Measurements from ENCODE around the gene TMEM14A.
A peak's percentile ranks its signal among the peaks of the same experiment; 100 is the strongest.

The TMEM14A gene

DNA sequence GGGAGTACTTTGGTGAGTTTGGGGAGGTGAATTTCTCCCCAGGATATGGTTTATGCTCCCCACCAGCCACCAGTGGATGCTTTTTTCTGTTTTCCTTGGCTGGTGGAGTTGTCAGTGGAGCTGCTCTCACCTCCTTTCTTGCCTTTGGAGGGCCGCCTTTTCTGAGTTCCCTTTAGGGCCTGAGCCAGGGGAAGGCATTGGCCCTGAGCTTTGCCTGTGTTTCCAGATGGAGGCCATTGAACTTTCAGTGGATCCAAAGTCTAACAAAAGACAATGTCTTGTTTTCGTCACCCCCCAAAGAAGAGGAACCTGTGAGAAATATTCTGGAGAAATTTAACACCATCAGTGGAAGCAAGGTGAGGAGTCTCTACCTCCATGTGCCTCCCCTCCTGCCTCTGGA, 4.4 kb upstream of the TMEM14A start:
- Histone ChIP-seq H3K9me2 (ENCODE audit: low read depth, low read length) (no peaks in the 10 kb centered on the region), H3K9me3 (ENCODE audit: low read length) (no peaks in the 10 kb centered on the region), H3K4me2 (ENCODE audit: low read length) (peak overlapping the region; percentile 86), H4K20me1 (ENCODE audit: insufficient read depth, low read length) (no peaks in the 10 kb centered on the region), H3K27me3 (ENCODE audit: insufficient read depth, low read length) (no peaks in the 10 kb centered on the region), H3K36me3 (ENCODE audit: insufficient read depth, low read length) (peaks cover 11% of the 10 kb centered on the region; the same call in 1 of the 2 replicates), H3K27ac (ENCODE audit: low read depth, low read length, poor library complexity, severe bottlenecking) (peak overlapping the region; percentile 5), H2AFZ (ENCODE audit: low read length) (no peak overlapping the region), H3K4me1 (ENCODE audit: insufficient read depth, low read length, severe bottlenecking) (peaks cover 67% of the 10 kb centered on the region), H3K9ac (ENCODE audit: low read length) (peak overlapping the region; percentile 86), H3K79me2 (ENCODE audit: insufficient read depth, low read length) (peaks cover 10% of the 10 kb centered on the region), H3K4me3 (ENCODE audit: low read depth, low read length, poor library complexity, severe bottlenecking) (peak overlapping the region; percentile 79), H3F3A (ENCODE audit: insufficient read depth, low read length) (no peaks in the 10 kb centered on the region)
- TF ChIP-seq CTCF (IDR thresholded peaks at IDR 0.05; ENCODE audit: low read length) (no peak), EZH2 (IDR thresholded peaks at IDR 0.05; ENCODE audit: borderline replicate concordance, low read length) (no peak)

- Histone ChIP-seq H3K27ac (ENCODE audit: low read depth, low read length, poor library complexity, severe bottlenecking) (peak overlapping the region; percentile 53), H3K4me1 (ENCODE audit: insufficient read depth, low read length, severe bottlenecking) (peaks cover 68% of the 10 kb centered on the region), H2AFZ (ENCODE audit: low read length) (no peak overlapping the region), H3F3A (ENCODE audit: insufficient read depth, low read length) (no peaks in the 10 kb centered on the region), H3K9me2 (ENCODE audit: low read depth, low read length) (no peaks in the 10 kb centered on the region), H3K36me3 (ENCODE audit: insufficient read depth, low read length) (peaks cover 11% of the 10 kb centered on the region; the same call in 1 of the 2 replicates), H3K4me2 (ENCODE audit: low read length) (peak overlapping the region; percentile 86), H3K9ac (ENCODE audit: low read length) (no peak overlapping the region), H3K79me2 (ENCODE audit: insufficient read depth, low read length) (peaks cover 10% of the 10 kb centered on the region), H4K20me1 (ENCODE audit: insufficient read depth, low read length) (no peaks in the 10 kb centered on the region), H3K9me3 (ENCODE audit: low read length) (no peaks in the 10 kb centered on the region), H3K4me3 (ENCODE audit: low read depth, low read length, poor library complexity, severe bottlenecking) (peak overlapping the region; percentile 79), H3K27me3 (ENCODE audit: insufficient read depth, low read length) (no peaks in the 10 kb centered on the region)
- TF ChIP-seq EZH2 (IDR thresholded peaks at IDR 0.05; ENCODE audit: borderline replicate concordance, low read length) (no peak), CTCF (IDR thresholded peaks at IDR 0.05; ENCODE audit: low read length) (no peak)
These were observed 3.3 kb upstream of the TMEM14A start for GRCh38 chr6:52667572-52667971.

DNA sequence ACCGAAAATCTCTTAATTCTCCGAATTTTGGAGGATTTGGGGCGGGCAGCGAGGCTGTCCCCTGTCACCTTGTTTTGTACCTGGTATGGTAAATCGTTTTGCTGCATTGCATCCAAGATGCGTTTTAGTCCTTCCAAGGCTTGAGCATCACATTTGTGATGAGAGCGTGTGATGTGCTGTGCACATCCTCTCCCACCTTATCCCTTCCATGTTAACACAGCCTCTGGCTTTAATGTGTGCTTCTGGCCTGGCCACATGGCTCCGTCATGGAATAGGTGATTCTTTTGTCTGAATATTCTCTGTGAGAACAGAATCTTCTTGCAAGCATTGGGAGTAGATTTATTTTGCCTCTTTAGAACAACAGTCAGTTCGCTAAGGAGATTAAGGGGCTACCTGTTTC, 763 bp downstream of the TMEM14A start:
- Histone ChIP-seq H4K20me1 (ENCODE audit: insufficient read depth, low read length) (no peaks in the 10 kb centered on the region), H3K4me1 (ENCODE audit: insufficient read depth, low read length, severe bottlenecking) (peaks cover 40% of the 10 kb centered on the region), H3K36me3 (ENCODE audit: insufficient read depth, low read length) (peaks cover 17% of the 10 kb centered on the region), H3K27ac (ENCODE audit: low read depth, low read length, poor library complexity, severe bottlenecking) (no peak overlapping the region), H3K79me2 (ENCODE audit: insufficient read depth, low read length) (no peaks in the 10 kb centered on the region), H3K9ac (ENCODE audit: low read length) (peak overlapping the region; percentile 74), H3K9me2 (ENCODE audit: low read depth, low read length) (no peaks in the 10 kb centered on the region), H3K4me3 (ENCODE audit: low read depth, low read length, poor library complexity, severe bottlenecking) (peak overlapping the region; percentile 78), H2AFZ (ENCODE audit: low read length) (no peak overlapping the region), H3F3A (ENCODE audit: insufficient read depth, low read length) (no peaks in the 10 kb centered on the region), H3K9me3 (ENCODE audit: low read length) (no peaks in the 10 kb centered on the region), H3K4me2 (ENCODE audit: low read length) (peak overlapping the region; percentile 85), H3K27me3 (ENCODE audit: insufficient read depth, low read length) (no peaks in the 10 kb centered on the region)
- no peak for TF ChIP-seq EZH2 (IDR thresholded peaks at IDR 0.05; ENCODE audit: borderline replicate concordance, low read length)
- no peak for TF ChIP-seq CTCF (IDR thresholded peaks at IDR 0.05; ENCODE audit: low read length)
